Uterus (tissue), 4 donors: ENCODE results near the gene PRKAA1. TPM values are rescaled to one million over a fixed set of nuclear protein-coding genes. Genes with fewer than 3 reads are reported as not detected.

Source experiments
- DNase-seq, 2 donors: peaks; one replicate each; pipeline ENCODE4 v3.0.0-alpha.2; 2019 to 2020
- H3K27ac ChIP-seq, 2 donors: fragments of 200-600 bp; sonication (generic); 1 replicate in 1 of 2; 2 replicates in 1 of 2; pipeline ENCODE4 v1.5.1; 2016 to 2018
- H3K27me3 ChIP-seq, 2 donors: fragments of 200-600 bp; sonication (generic); one replicate each; pipeline ENCODE4 v1.5.1; 2018 to 2019; ENCODE audit warnings: control low read depth in 1 of 2
- H3K36me3 ChIP-seq, 2 donors: fragments of 200-600 bp; sonication (generic); one replicate each; pipeline ENCODE4 v1.5.1; 2019; ENCODE audit warnings: control low read depth in 1 of 2
- H3K4me1 ChIP-seq, 2 donors: fragments of 200-600 bp; sonication (generic); one replicate each; pipeline ENCODE4 v1.5.1; 2018 to 2019; ENCODE audit warnings: control low read depth in 1 of 2
- H3K4me3 ChIP-seq, 2 donors: fragments of 200-600 bp; sonication (generic); 1 replicate in 1 of 2; 2 replicates in 1 of 2; pipeline ENCODE4 v1.5.1; 2018 to 2019; ENCODE audit warnings: mild to moderate bottlenecking in 1 of 2
- H3K9me3 ChIP-seq, 2 donors: fragments of 200-600 bp; sonication (generic); one replicate each; pipeline ENCODE4 v1.5.1; 2019; ENCODE audit warnings: control low read depth in 1 of 2
- CTCF ChIP-seq, 4 experiments: fragments of 200-600 bp in 2 of 4; fragments of 450-650 bp in 2 of 4; sonication (generic) in 2 of 4; IDR thresholded peaks; one replicate each; pipeline ENCODE4 v1.5.1; 2016 to 2019; ENCODE audit warnings: antibody characterized with exemption in 4 of 4, mild to moderate bottlenecking in 2 of 4, moderate library complexity in 1 of 4
- POLR2A ChIP-seq, 2 donors: fragments of 450-650 bp; IDR thresholded peaks; one replicate each; pipeline ENCODE4 v1.6.1; 2016; ENCODE audit warnings: antibody characterized with exemption in 2 of 2, mild to moderate bottlenecking in 1 of 2, moderate library complexity in 1 of 2
- intact Hi-C: fragments of 100-400 bp; cut with DNase I; formaldehyde crosslinking; loops from one replicate; pipeline ENCODE4 v1.15.1; 2023; ENCODE audit warnings: low total_unique reads
- total RNA-seq, 4 donors: library from RNA; depleted of rRNA in 3 of 4; stranded (reverse); fragments of >200 nt in 3 of 4; gene quantifications; one replicate each; pipeline versions ENCODE4 v1.1.0 to v1.2.4, GENCODE V29; 2014 to 2023
- donor health status: DM: yes; HTN: yes; CAD: no.

The PRKAA1 gene
- total RNA-seq: 100 to 1,000 TPM in 2 of 4 donors, 10 to 100 TPM in 2; 36.6 to 143 (median 97.3) TPM

GRCh38 chr5:40798012-40798800, at the start of gene PRKAA1:
Gene PRKAA1 (minus strand): TSS chr5:40798374. CDS start chr5:40798189, 185 bp downstream.
- no peaks in the 10 kb centered on the region for H3K27me3 ChIP-seq
- peaks cover 0 to 15% of the 10 kb centered on the region in 2 donors for H3K4me1 ChIP-seq
- H3K4me3 ChIP-seq: peak within 1 kb of the TSS; percentile 70 to 94
- peak within 1 kb of the TSS; percentile 98 for H3K27ac ChIP-seq
- intact Hi-C loops: no loop called here
- peak; percentile 89 to 91 for DNase-seq
- no peaks in the 10 kb centered on the region for H3K9me3 ChIP-seq
- H3K36me3 ChIP-seq: no peaks in the 10 kb centered on the region
- TF ChIP-seq CTCF (IDR thresholded peaks at IDR 0.05): peak; percentile 40 to 73 (median 68)
- TF ChIP-seq POLR2A (IDR thresholded peaks at IDR 0.05): peak; percentile 63 to 80

DNA sequence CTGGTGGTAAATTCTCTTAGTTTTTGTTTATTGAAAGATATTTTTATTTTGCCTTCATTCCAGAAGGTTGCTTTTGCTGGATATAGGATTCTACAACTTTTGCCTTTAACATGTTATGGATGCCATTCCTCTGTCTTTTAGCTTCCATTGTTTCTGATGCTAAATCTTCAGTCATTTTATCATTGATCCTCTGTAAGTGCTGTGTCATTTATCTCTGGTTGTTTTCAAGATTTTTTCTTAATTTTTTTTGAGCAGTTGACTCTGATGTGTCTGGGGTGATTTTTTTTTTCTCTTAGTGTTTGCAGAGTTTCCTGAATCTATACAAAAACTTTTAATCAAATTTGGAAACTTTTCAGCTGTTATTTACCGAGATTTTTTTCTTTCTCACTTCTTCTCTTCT, 49.4 kb upstream of the PRKAA1 start:
- Histone ChIP-seq H3K4me1 (no peaks in the 10 kb centered on the region), H3K4me3 (no peak overlapping the region), H3K27me3 (no peaks in the 10 kb centered on the region), H3K27ac (no peak overlapping the region), H3K36me3 (no peaks in the 10 kb centered on the region), H3K9me3 (no peaks in the 10 kb centered on the region)
- no peak for TF ChIP-seq CTCF (IDR thresholded peaks at IDR 0.05)
- no peak for TF ChIP-seq POLR2A (IDR thresholded peaks at IDR 0.05)
- intact Hi-C loops: no loop called here
- no peak for DNase-seq

DNA sequence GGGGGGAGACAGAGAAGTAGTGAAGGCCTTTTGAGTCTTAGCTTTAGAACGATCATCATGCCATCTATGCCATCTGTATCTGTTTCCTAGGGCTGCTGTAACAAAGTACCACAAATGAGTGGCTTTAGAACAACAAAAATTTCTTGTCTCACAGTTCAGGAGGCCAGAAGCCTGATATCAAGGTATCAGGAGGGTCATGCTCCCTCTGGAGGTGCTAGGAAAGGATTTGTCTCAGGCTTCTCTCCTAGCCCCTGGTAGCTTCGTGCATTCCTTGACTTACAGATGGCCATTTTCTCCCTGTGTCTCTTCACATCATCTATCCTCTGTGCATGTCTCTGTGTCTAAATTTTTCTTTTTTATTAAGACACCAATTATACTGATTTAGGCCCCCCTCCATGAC, 48.2 kb upstream of the PRKAA1 start:
- Histone ChIP-seq H3K9me3 (no peaks in the 10 kb centered on the region), H3K36me3 (no peaks in the 10 kb centered on the region), H3K4me3 (no peak overlapping the region), H3K27me3 (peaks cover 0 to 7% of the 10 kb centered on the region in 2 donors), H3K27ac (no peak overlapping the region), H3K4me1 (no peaks in the 10 kb centered on the region)
- no peak for TF ChIP-seq CTCF (IDR thresholded peaks at IDR 0.05)
- TF ChIP-seq POLR2A (IDR thresholded peaks at IDR 0.05): no peak
- no peak for DNase-seq
- intact Hi-C loops: no loop called here

DNA sequence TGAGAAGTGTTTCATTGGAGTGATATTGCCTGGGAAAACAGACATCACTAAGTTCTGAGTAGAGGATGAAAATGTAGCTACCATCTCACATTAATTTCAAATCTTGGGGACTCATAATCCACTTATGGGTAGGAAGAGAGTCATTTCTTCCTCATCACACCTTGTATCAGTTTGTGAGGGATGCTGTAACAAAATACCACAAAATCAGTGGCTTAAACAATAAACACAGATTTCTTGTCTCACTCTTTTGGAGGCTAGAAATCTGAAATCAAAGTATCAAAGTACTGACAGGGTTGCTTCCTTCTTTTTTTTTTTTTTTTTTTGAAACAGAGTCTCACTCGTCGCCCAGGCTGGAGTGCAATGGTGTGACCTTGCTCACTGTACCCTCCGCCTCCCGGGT, 46.4 kb upstream of the PRKAA1 start:
- H3K27ac ChIP-seq: no peak overlapping the region
- TF ChIP-seq POLR2A (IDR thresholded peaks at IDR 0.05) (no peak), CTCF (IDR thresholded peaks at IDR 0.05) (no peak)
- no peak for DNase-seq
- H3K27me3 ChIP-seq: peaks cover 0 to 7% of the 10 kb centered on the region in 2 donors
- no peaks in the 10 kb centered on the region for H3K9me3 ChIP-seq
- intact Hi-C loops: no loop called here
- H3K36me3 ChIP-seq: no peaks in the 10 kb centered on the region
- no peaks in the 10 kb centered on the region for H3K4me1 ChIP-seq
- no peak overlapping the region for H3K4me3 ChIP-seq

- no peak for DNase-seq
- H3K36me3 ChIP-seq: no peaks in the 10 kb centered on the region
- no peaks in the 10 kb centered on the region for H3K9me3 ChIP-seq
- H3K4me3 ChIP-seq: peak overlapping the region; percentile 23 to 40
- no peaks in the 10 kb centered on the region for H3K4me1 ChIP-seq
- H3K27me3 ChIP-seq: peaks cover 0 to 7% of the 10 kb centered on the region in 2 donors
- peak overlapping the region; percentile 65 to 76 for H3K27ac ChIP-seq
- intact Hi-C loops: no loop called here
- TF ChIP-seq CTCF (IDR thresholded peaks at IDR 0.05): no peak
- TF ChIP-seq POLR2A (IDR thresholded peaks at IDR 0.05): no peak
These were observed 44.2 kb upstream of the PRKAA1 start for GRCh38 chr5:40842351-40842750.
